GM21619 (cell line): Measurements from ENCODE around the gene BLNK.

Experiments used
- ATAC-seq: cut with Tn5 transposase; IDR thresholded peaks from one replicate; pipeline ENCODE4 v1.9.1; 2021; ENCODE audit not compliant: unreplicated experiment

The BLNK gene

GRCh38 chr10:96289218-96289910 is 18.0 kb upstream of the BLNK start:
- ATAC-seq: no peak

DNA sequence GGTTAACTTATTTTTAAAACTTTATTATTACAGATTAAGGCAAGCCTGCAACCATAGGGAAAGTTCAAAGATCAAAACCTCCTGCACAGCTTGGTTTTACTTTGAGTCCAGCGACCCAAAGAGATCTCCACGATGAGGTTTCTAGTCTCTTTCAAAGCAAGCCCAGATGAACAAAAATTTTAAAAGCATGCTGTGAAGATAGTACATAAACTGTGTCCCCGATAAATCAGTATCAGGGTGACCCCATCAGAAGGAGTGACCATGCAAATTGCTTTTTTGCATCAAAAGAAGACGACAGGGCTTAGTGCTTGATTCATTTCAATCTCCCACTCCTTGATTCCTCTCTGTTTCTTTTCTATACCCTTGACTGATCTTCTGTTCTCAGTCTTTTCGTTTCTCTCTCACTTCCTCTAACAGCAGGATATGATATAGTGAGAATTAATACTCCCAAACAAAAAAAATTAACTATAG is 16.8 kb upstream of the BLNK start:
- ATAC-seq: peak; percentile 60

DNA sequence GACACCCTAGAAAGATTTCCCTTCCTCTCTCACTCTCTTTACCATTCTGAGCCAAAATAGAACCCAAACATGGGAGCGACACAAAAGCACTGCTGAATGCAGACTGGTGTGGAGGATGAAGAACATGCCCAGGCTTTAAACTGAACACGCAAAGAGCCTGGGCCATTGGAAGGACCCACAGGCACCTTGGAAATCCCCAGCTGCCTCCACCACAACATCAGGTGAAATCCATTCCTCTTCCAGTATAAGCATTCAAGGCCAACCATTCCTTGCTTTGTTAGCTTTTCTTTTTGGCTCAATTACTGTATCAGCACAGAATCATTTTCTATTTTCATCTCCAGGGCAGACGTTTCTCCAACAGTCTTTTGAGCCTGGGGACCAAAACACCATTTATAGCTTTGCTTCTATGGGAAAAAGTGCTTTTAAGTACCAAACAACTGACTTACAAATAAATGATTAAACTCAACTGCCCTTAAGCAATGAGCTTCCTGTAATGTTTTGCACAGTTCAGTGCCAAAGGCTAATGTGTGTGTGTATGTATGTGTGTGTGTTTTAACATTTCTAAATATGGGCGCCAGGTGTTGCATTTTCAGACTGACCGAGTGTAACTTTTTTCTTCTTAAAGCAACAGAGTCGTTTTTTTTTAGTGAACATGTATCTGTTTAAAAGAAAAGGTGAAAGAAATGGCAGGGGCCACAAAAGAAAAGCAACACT is 16.2 kb upstream of the BLNK start:
- peak; percentile 58 for ATAC-seq

DNA sequence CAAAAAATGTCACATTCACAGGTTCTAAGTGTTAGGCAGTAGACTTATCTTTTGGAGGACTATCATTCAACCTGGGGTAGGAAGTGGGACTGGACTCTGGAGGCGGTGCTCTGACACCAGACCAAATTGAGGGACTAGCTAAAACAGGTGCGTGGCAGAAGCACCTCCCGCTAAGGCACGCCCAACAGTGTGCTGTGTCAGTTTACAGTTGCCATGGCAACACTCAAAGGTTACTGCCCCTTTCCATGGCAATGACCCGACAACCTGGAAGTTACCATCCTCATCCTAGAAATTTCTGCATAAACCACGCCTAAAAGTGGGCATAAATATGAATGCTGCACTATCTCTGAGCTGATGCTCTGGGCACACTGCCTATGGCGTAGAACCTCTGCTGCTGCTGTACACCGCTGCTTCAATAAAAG is 14.0 kb upstream of the BLNK start:
- no peak for ATAC-seq

DNA sequence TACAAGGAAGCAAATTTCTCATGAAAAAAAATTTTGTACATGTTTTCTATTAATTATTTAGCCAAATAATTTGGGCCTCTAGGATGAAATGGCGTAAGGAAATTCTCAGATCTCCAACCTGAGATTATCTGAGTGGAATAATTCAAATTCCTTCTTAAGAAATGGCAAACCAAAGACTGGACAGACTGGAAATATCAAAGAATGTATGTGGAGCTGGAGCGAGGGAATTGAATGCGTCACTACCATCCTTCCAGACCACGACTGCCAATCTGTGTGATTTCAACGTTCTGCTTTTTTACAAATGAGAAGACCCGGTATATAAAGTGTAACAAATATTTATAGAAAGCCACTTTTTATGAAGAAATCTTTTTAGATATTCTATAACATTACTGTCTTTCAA is 12.4 kb upstream of the BLNK start:
- no peak for ATAC-seq

- no peak for ATAC-seq
Observed at GRCh38 chr10:96283351-96283750, 12.0 kb upstream of the BLNK start.

GRCh38 chr10:96281444-96282029 is 10.2 kb upstream of the BLNK start:
- no peak for ATAC-seq

- no peak for ATAC-seq
Observed at GRCh38 chr10:96280859-96281258, 9.5 kb upstream of the BLNK start.

DNA sequence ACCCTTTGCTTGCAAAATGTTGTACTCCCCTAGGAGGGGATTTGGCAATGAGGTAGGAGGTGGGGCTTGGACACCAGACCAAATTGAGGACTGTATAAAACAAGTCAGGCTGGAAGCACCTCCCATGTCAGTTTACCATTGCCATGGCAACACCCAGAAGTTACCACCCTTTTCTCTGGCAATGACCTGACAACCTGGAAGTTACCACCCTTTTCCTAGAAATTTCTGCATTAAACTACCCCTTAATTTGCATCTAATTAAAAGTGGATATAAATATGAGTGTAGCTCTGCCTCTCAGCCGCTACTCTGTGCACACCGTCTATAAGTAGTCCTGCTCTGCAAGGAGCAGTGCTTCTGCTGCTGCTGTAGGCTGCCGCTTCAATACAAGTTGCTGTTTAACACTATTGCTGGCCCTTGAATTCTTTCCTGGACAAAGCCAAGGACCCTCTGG is 7.8 kb upstream of the BLNK start:
- no peak for ATAC-seq

DNA sequence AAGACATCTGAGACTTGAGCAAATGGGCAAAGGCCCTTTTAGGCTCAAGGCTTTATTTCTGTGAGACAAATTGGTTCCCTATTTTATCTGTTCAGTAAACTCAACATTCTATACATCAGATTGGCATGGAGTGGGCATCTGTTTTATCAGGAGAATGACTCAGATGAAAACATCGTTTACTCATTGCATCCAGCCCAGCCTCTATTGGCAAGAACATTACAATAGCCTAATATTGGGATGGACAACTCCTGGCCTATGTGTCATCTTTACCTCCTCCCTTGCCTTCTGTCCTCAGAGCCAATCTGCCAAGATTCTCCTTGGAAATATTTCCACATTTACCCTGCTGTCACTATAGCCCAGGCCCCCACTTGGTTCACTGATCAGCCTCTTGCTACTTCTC is 5.5 kb upstream of the BLNK start:
- ATAC-seq: no peak

- ATAC-seq: no peak
Observed at GRCh38 chr10:96276426-96276825, 5.1 kb upstream of the BLNK start.

- ATAC-seq: no peak
Observed at GRCh38 chr10:96275685-96276418, 4.5 kb upstream of the BLNK start.

DNA sequence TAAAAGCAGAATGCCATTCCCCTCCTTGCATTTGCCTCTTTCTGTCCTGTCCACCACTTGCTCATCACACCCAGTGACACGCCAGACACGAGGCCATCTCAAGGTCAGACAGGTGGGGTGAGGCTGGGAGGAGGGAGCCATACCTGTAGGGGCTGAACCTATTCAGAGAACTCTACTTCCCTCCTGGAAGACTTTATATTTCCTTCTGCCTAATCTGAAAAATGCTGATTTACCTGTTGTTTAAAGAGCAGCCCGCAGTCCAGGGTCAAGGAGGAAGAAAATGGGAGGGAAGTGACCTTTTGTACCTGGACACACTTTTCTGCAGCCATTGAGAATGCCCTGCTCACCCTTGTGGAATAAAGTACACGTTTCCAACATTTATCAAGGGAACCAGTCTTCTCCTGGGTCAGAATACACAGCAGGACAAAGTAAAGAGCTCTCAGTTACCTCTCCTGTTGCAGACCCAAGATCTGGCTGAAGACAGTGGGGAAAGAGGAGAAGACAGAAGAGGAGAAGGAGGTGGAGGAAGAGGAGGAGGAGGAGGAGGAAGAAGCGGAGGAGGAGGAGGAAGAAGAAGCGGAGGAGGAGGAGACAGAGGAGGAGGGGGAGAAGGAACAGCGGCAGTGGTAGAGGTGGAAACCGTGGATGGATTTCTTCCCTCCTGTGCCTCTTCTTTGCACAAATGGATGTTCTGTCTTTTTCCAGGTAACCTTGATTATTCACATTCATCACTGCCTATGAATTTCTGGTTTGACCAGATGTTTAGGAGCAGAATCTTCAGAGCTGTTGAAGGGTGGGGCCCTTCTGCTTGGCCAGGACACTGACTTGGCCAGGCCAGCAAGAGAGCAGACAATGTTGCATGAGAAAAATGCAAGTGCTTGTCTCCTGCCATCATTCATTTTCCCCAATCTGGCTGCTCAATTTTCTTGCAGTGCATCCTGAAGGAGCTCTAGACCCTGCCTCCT is 1.2 kb upstream of the BLNK start:
- ATAC-seq: no peak

- no peak for ATAC-seq
Observed at GRCh38 chr10:96270571-96270970, 798 bp downstream of the BLNK start.

GRCh38 chr10:96269438-96270300 is 1.7 kb downstream of the BLNK start:
- no peak for ATAC-seq

GRCh38 chr10:96268341-96268909 is 2.9 kb downstream of the BLNK start:
- ATAC-seq: no peak

GRCh38 chr10:96267234-96267705 is 4.1 kb downstream of the BLNK start:
- ATAC-seq: no peak

- no peak for ATAC-seq
Observed at GRCh38 chr10:96266118-96266770, 5.1 kb downstream of the BLNK start.
